Endothelial cell of umbilical vein (primary cell): ENCODE results near the gene AGAP5. TPM values are rescaled to one million over a fixed set of nuclear protein-coding genes. Genes with fewer than 3 reads are reported as not detected.

Experiments used
- BruUV-seq: library from RNA; stranded (reverse); fragments of 400-500 nt; replicated peaks from 2 replicates; lab custom pipeline; 2021; lab: Mats Ljungman, UMichigan
- CTCF ChIA-PET: fragments of 300-600, 350-600 bp; sonication (Branson Sonifier 250); formaldehyde crosslinking; loops from one replicate; lab custom pipeline; 2021; ENCODE audit warnings: antibody characterized with exemption, inconsistent platforms; lab: Charles Lee
- POLR2A ChIA-PET: fragments of 300-600, 350-600 bp; sonication (Branson Sonifier 250); formaldehyde crosslinking; loops from one replicate; lab custom pipeline; 2021; ENCODE audit warnings: antibody characterized with exemption, inconsistent platforms; lab: Charles Lee
- DNase-seq: peaks from one replicate; pipeline ENCODE4 v3.0.0-alpha.2; 2011; ENCODE audit warnings: low read depth, low spot score
- FAIRE-seq: peaks from 2 replicates; lab custom pipeline; 2011; peaks lifted over from hg19 to GRCh38; lab: Jason Lieb, UNC
- H2AFZ ChIP-seq: 2 replicates; pipeline ENCODE4 v1.6.0; 2012; ENCODE audit warnings: low read depth, low read length, control low read depth, inconsistent platforms
- H3K27ac ChIP-seq: 2 replicates; pipeline ENCODE4 v1.5.1; 2011; ENCODE audit warnings: low read depth, mild to moderate bottlenecking, control low read depth, low read length, moderate library complexity; ENCODE audit not compliant: insufficient read depth
- H3K27me3 ChIP-seq, 2 experiments: 2 replicates each; pipeline versions ENCODE4 v1.6.0 to v1.6.1; 2011; ENCODE audit warnings: low read length in 2 of 2, mixed read lengths in 1 of 2; ENCODE audit not compliant: control insufficient read depth in 2 of 2, insufficient read depth in 2 of 2
- H3K36me3 ChIP-seq, 2 experiments: 2 replicates in 1 of 2; 3 replicates in 1 of 2; pipeline ENCODE4 v1.5.1; 2011; ENCODE audit warnings: low read length in 2 of 2, mild to moderate bottlenecking in 1 of 2, moderate library complexity in 1 of 2; ENCODE audit not compliant: control insufficient read depth in 2 of 2, insufficient read depth in 2 of 2; ENCODE audit errors: extremely low read depth in 1 of 2
- H3K4me1 ChIP-seq: 3 replicates; pipeline ENCODE4 v1.5.1; 2011; ENCODE audit warnings: mild to moderate bottlenecking, low read length; ENCODE audit not compliant: control insufficient read depth, insufficient read depth; ENCODE audit errors: extremely low read depth
- H3K4me2 ChIP-seq: 2 replicates; pipeline ENCODE4 v1.6.1; 2011; ENCODE audit warnings: low read length, control low read depth, mixed read lengths; ENCODE audit not compliant: insufficient read depth
- H3K4me3 ChIP-seq, 3 experiments: fragments of 200-600 bp in 1 of 3; sonication (generic), shearing (Covaris generic) in 1 of 3; replicated peaks in 1 of 3; 2 replicates each; pipeline ENCODE4 v1.5.1; 2011 to 2016; ENCODE audit warnings: control low read depth in 3 of 3, low read length in 3 of 3, mild to moderate bottlenecking in 2 of 3, inconsistent platforms in 1 of 3, low read depth in 1 of 3, moderate library complexity in 1 of 3; ENCODE audit not compliant: insufficient read depth in 1 of 3
- H3K79me2 ChIP-seq: 2 replicates; pipeline ENCODE4 v1.6.0; 2012; ENCODE audit warnings: low read length, inconsistent platforms; ENCODE audit not compliant: control insufficient read depth, insufficient read depth
- H3K9ac ChIP-seq: replicated peaks from 2 replicates; pipeline ENCODE3; 2011; ENCODE audit warnings: low read length, control low read depth; ENCODE audit not compliant: insufficient read depth; ENCODE audit errors: extremely low read depth
- H3K9me1 ChIP-seq: replicated peaks from 3 replicates; pipeline ENCODE4 v1.6.0; 2011; ENCODE audit warnings: mild to moderate bottlenecking, low read length; ENCODE audit not compliant: control insufficient read depth, insufficient read depth; ENCODE audit errors: extremely low read depth
- H3K9me3 ChIP-seq: replicated peaks from 2 replicates; pipeline ENCODE4 v1.5.1; 2012; ENCODE audit warnings: low read length, inconsistent platforms; ENCODE audit not compliant: control insufficient read depth, insufficient read depth
- H4K20me1 ChIP-seq: replicated peaks from 2 replicates; pipeline ENCODE3; 2011; ENCODE audit warnings: mild to moderate bottlenecking, low read length; ENCODE audit not compliant: control insufficient read depth, insufficient read depth; ENCODE audit errors: extremely low read depth
- CTCF ChIP-seq, 2 donors: IDR thresholded peaks; 1 replicate in 1 of 2; 2 replicates in 1 of 2; pipeline ENCODE4 v1.5.1; 2011; ENCODE audit warnings: low read length in 2 of 2, mild to moderate bottlenecking in 2 of 2, moderate library complexity in 2 of 2, control low read depth in 1 of 2, inconsistent platforms in 1 of 2, low read depth in 1 of 2; ENCODE audit not compliant: insufficient read depth in 1 of 2; ENCODE audit errors: extremely low read depth in 1 of 2
- EZH2 ChIP-seq: IDR thresholded peaks from 2 replicates; pipeline ENCODE4 v1.6.1; 2012; ENCODE audit warnings: borderline replicate concordance, low read depth, mild to moderate bottlenecking, moderate library complexity, low read length, inconsistent platforms; ENCODE audit not compliant: severe bottlenecking
- FOS ChIP-seq: IDR thresholded peaks from 2 replicates; pipeline ENCODE4 v1.6.1; 2011; ENCODE audit warnings: mild to moderate bottlenecking, low read length, moderate library complexity, borderline replicate concordance; ENCODE audit not compliant: insufficient read depth
- GATA2 ChIP-seq: IDR thresholded peaks from 2 replicates; pipeline ENCODE4 v1.7.0; 2011; ENCODE audit warnings: low read depth, mild to moderate bottlenecking, moderate library complexity, mixed read lengths, low read length; ENCODE audit not compliant: insufficient read length, insufficient read depth
- JUN ChIP-seq: IDR thresholded peaks from 2 replicates; pipeline ENCODE4 v1.6.1; 2011; ENCODE audit warnings: borderline replicate concordance, low read depth; ENCODE audit not compliant: insufficient read length, insufficient read depth
- MAX ChIP-seq: IDR thresholded peaks from 2 replicates; pipeline ENCODE4 v1.6.1; 2011; ENCODE audit not compliant: insufficient read depth, insufficient read length
- MYC ChIP-seq: IDR thresholded peaks from one replicate; pipeline ENCODE4 v1.6.1; 2011; ENCODE audit warnings: mild to moderate bottlenecking, low read depth, low read length
- POLR2A ChIP-seq: IDR thresholded peaks from 2 replicates; pipeline ENCODE4 v1.6.1; 2012; ENCODE audit warnings: low read depth, mild to moderate bottlenecking, control low read depth, low read length
- POLR2AphosphoS5 ChIP-seq: IDR thresholded peaks from 2 replicates; pipeline ENCODE4 v1.6.1; 2012; ENCODE audit warnings: low read depth, mild to moderate bottlenecking, control low read depth, low read length, moderate library complexity; ENCODE audit not compliant: insufficient read depth
- dilution Hi-C: fragments of 300-500 bp; cut with MboI; formaldehyde crosslinking; loops from one replicate; pipeline ENCODE4 v1.15.0; 2019; ENCODE audit warnings: low sequenced_read_pairs; ENCODE audit not compliant: extremely low pct_ligation_motif_present
- intact Hi-C: fragments of 100-400 bp; cut with micrococcal nuclease; formaldehyde crosslinking; loops from one replicate; pipeline ENCODE4 v1.10.0; 2022
- polyA plus RNA-seq, 4 experiments: library from polyadenylated mRNA; depleted of rRNA in 3 of 4; stranded (reverse) in 3 of 4; unstranded in 1 of 4; fragments of >200 nt; gene quantifications; 2 replicates each; pipeline versions ENCODE4 v1.2.1 to v1.2.3, GENCODE V29; 2011 to 2012; ENCODE audit warnings: missing spikeins in 1 of 4
- total RNA-seq: library from RNA; stranded (reverse); gene quantifications from 2 replicates; pipeline ENCODE4 v1.2.3, GENCODE V29; 2021

Gene AGAP5
- total and polyA plus RNA-seq, 2 donors (not counting 3 experiments of a cell fraction or from before 2014, with no cell fraction given): 4.4 to 7.7 TPM

- no TSS peak for BruUV-seq
- Histone ChIP-seq H3K9me3 (no peaks in the 10 kb centered on the region), H3K4me1 (peaks cover 2% of the 10 kb centered on the region), H3K36me3 (no peaks in the 10 kb centered on the region), H3K4me3 (no peak overlapping the region), H3K27me3 (peaks cover 4 to 16% of the 10 kb centered on the region in 2 experiments), H4K20me1 (no peaks in the 10 kb centered on the region), H3K79me2 (no peaks in the 10 kb centered on the region), H3K9ac (no peak overlapping the region), H3K27ac (no peak overlapping the region), H3K9me1 (no peaks in the 10 kb centered on the region), H3K4me2 (no peak overlapping the region), H2AFZ (no peak overlapping the region)
- no peak for DNase-seq
- no peak for TF ChIP-seq CTCF (IDR thresholded peaks at IDR 0.05; ENCODE audit: extremely low read depth in 1 of 2, insufficient read depth in 1 of 2, low read depth in 1 of 2, low read length in 2 of 2)
- no peak for TF ChIP-seq EZH2
- TF ChIP-seq FOS: no peak
- no peak for TF ChIP-seq POLR2AphosphoS5
- TF ChIP-seq POLR2A: no peak
- no peak for TF ChIP-seq JUN
- no peak for TF ChIP-seq MAX
- TF ChIP-seq GATA2: no peak
- no peak for TF ChIP-seq MYC
- dilution Hi-C loops: no loop called here
- CTCF ChIA-PET: interaction anchor here (1.1 to 6.5 kb wide), 5 partner anchors 12 to 382 kb away, joined by 3 to 127 read pairs (median 9); no protein-coding TSS in a partner anchor
- POLR2A ChIA-PET: no interaction called here
- FAIRE-seq: no peak
- intact Hi-C loops: no loop called here
Measured at GRCh38 chr10:73645251-73645650, 52.7 kb downstream of the AGAP5 start.
